ENCODE data around the gene DUOX2.
"Not testable (repeated sequence)": the region's sequence is repeated elsewhere in the genome, so short reads cannot be mapped to it uniquely, and the experiment has no call there.

GRCh38 chr15:45058690-45059675 is 55.0 kb downstream of the DUOX2 start:
- not testable (repeated sequence) for TF ChIP-seq POLR2A (IDR thresholded peaks at IDR 0.05); CTCF (IDR thresholded peaks at IDR 0.05); POLR2AphosphoS5 (IDR thresholded peaks at IDR 0.05; ENCODE audit: insufficient read depth in 1 of 2, low read depth in 1 of 2)
